Midbrain (tissue), 1 donor: ENCODE data around the gene RALGPS1.

Experiments
- DNase-seq: peaks from one replicate; lab custom pipeline; 2025; lab: John Stamatoyannopoulos, UW

Gene RALGPS1

GRCh38 chr9:127187231-127187956, 272.8 kb downstream of the RALGPS1 start:
- no peak for DNase-seq

GRCh38 chr9:127188396-127188795, 273.8 kb downstream of the RALGPS1 start:
- no peak for DNase-seq

GRCh38 chr9:127189628-127190027, 275.0 kb downstream of the RALGPS1 start:
- DNase-seq: no peak

GRCh38 chr9:127192744-127193143, 278.2 kb downstream of the RALGPS1 start:
- DNase-seq: no peak

- DNase-seq: no peak
Measured at GRCh38 chr9:127193483-127193882, 278.9 kb downstream of the RALGPS1 start.

- no peak for DNase-seq
Measured at GRCh38 chr9:127194881-127195713, 280.5 kb downstream of the RALGPS1 start.

- DNase-seq: no peak
Measured at GRCh38 chr9:127195976-127196825, 281.6 kb downstream of the RALGPS1 start.

- DNase-seq: no peak
Measured at GRCh38 chr9:127196826-127197145, 282.2 kb downstream of the RALGPS1 start.

- no peak for DNase-seq
Measured at GRCh38 chr9:127197186-127197860, 282.7 kb downstream of the RALGPS1 start.

- DNase-seq: no peak
Measured at GRCh38 chr9:127197861-127198430, 283.4 kb downstream of the RALGPS1 start.

GRCh38 chr9:127198587-127198986, 284.0 kb downstream of the RALGPS1 start:
- DNase-seq: no peak

GRCh38 chr9:127199001-127199791, 284.6 kb downstream of the RALGPS1 start:
- DNase-seq: peak; percentile 79

GRCh38 chr9:127200106-127200862, 285.7 kb downstream of the RALGPS1 start:
- DNase-seq: no peak

- DNase-seq: no peak
Measured at GRCh38 chr9:127201071-127201541, 286.5 kb downstream of the RALGPS1 start.

- no peak for DNase-seq
Measured at GRCh38 chr9:127201731-127202130, 287.1 kb downstream of the RALGPS1 start.

GRCh38 chr9:127202461-127203169, 288.0 kb downstream of the RALGPS1 start:
- no peak for DNase-seq

- no peak for DNase-seq
Measured at GRCh38 chr9:127203681-127204327, 289.2 kb downstream of the RALGPS1 start.

GRCh38 chr9:127204771-127205470, 290.3 kb downstream of the RALGPS1 start:
- DNase-seq: peak; percentile 39
